K562 (cell line): ENCODE data around the gene PTPRF. TPM values are rescaled to one million over a fixed set of nuclear protein-coding genes. Genes with fewer than 3 reads are reported as not detected.

Source experiments
- ASH1L ChIP-seq: fragments of 450-650 bp; IDR thresholded peaks from 2 replicates; pipeline ENCODE4 v1.6.1; 2018; ENCODE audit warnings: borderline replicate concordance, mild to moderate bottlenecking, low read depth; ENCODE audit not compliant: partially characterized antibody
- BRD4 ChIP-seq: fragments of 200-600 bp; sonication (generic); IDR thresholded peaks from 2 replicates; pipeline ENCODE4 v1.6.1; 2017; ENCODE audit warnings: inconsistent platforms
- GATA2 ChIP-seq: sonication (generic); formaldehyde crosslinking; IDR thresholded peaks from 2 replicates; pipeline ENCODE4 v1.4.0; 2020; ENCODE audit warnings: mild to moderate bottlenecking, missing genetic modification reagents
- JUN ChIP-seq, 2 experiments: sonication (generic) in 1 of 2; formaldehyde crosslinking in 1 of 2; IDR thresholded peaks; 2 replicates each; pipeline versions ENCODE4 v1.6.1 to v1.8.0; 2012 to 2022; ENCODE audit warnings: borderline replicate concordance in 2 of 2, mild to moderate bottlenecking in 2 of 2, improper control_type of control experiment in 1 of 2, low read depth in 1 of 2, low read length in 1 of 2, missing genetic modification reagents in 1 of 2
- MCM7 ChIP-seq, 2 experiments: fragments of 450-650 bp; IDR thresholded peaks; 2 replicates each; pipeline ENCODE4 v1.6.1; 2016 to 2018
- MXI1 ChIP-seq: IDR thresholded peaks from 2 replicates; pipeline ENCODE4 v1.6.1; 2011; ENCODE audit warnings: low read depth, mild to moderate bottlenecking, improper control_type of control experiment, low read length
- NCOA6 ChIP-seq: fragments of 450-650 bp; IDR thresholded peaks from 2 replicates; pipeline ENCODE4 v1.6.1; 2017; ENCODE audit warnings: mild to moderate bottlenecking
- NR2C2 ChIP-seq, 2 experiments: fragments of 200-800 bp in 1 of 2; sonication (Bioruptor generic) in 1 of 2; sonication (generic) in 1 of 2; formaldehyde crosslinking in 1 of 2; IDR thresholded peaks; 2 replicates each; pipeline versions ENCODE4 v1.6.1 to v1.8.0; 2016 to 2022; ENCODE audit warnings: mild to moderate bottlenecking in 1 of 2, missing compliant biosample characterization in 1 of 2, missing genetic modification characterization in 1 of 2, missing genetic modification reagents in 1 of 2
- PBX2 ChIP-seq, 2 experiments: IDR thresholded peaks in 1 of 2; conservative IDR thresholded peaks in 1 of 2; 2 replicates each; pipeline ENCODE4 v1.6.1; 2016; ENCODE audit warnings: low read depth in 2 of 2, mild to moderate bottlenecking in 1 of 2, missing compliant biosample characterization in 1 of 2, missing genetic modification characterization in 1 of 2, moderate library complexity in 1 of 2
- PHF8 ChIP-seq: fragments of 200-600 bp; sonication (generic); IDR thresholded peaks from 2 replicates; pipeline ENCODE4 v1.6.1; 2012; ENCODE audit warnings: mixed run types, mild to moderate bottlenecking, inconsistent platforms, low read length, moderate library complexity, borderline replicate concordance
- POLR2B ChIP-seq: fragments of 450-650 bp; IDR thresholded peaks from 2 replicates; pipeline ENCODE4 v1.6.1; 2018; ENCODE audit warnings: low read depth; ENCODE audit not compliant: partially characterized antibody
- SUPT5H ChIP-seq: fragments of 450-650 bp; IDR thresholded peaks from 2 replicates; pipeline ENCODE4 v1.6.1; 2016
- TOE1 ChIP-seq, 2 experiments: fragments of 450-650 bp in 1 of 2; sonication (generic) in 1 of 2; formaldehyde crosslinking in 1 of 2; IDR thresholded peaks; 2 replicates each; pipeline versions ENCODE4 v1.7.1 to v1.8.0; 2016 to 2022; ENCODE audit warnings: borderline replicate concordance in 2 of 2, mild to moderate bottlenecking in 2 of 2, antibody characterized with exemption in 1 of 2, inconsistent platforms in 1 of 2, low read depth in 1 of 2, missing genetic modification reagents in 1 of 2, moderate library complexity in 1 of 2
- polyA plus RNA-seq, 8 experiments: library from polyadenylated mRNA; depleted of rRNA in 4 of 8; stranded (reverse) in 5 of 8; unstranded in 3 of 8; fragments of >200 nt; fragmentation: Nextera tagmentation in 2 of 8; fragmentation: Illumina TruSeq in 1 of 8; extraction: Ambion mirVana in 2 of 8; extraction: Trizol in 1 of 8; gene quantifications; 2 replicates each; pipeline versions ENCODE4 v1.2.1 to v1.2.3, GENCODE V29; 2011 to 2014; ENCODE audit warnings: inconsistent platforms in 1 of 8, missing spikeins in 1 of 8
- total RNA-seq, 7 experiments: library from RNA; depleted of rRNA in 6 of 7; stranded (reverse); fragments of >200 nt in 6 of 7; fragmentation: Illumina TruSeq in 2 of 7; extraction: Trizol in 2 of 7; gene quantifications; 2 replicates each; pipeline versions ENCODE4 v1.2.1 to v1.2.3, GENCODE V29; 2011 to 2021; ENCODE audit warnings: low replicate concordance in 1 of 7
- TF ChIP-seq, protein P1 (sequence below): sonication (generic); formaldehyde crosslinking; IDR thresholded peaks from 2 replicates; pipeline ENCODE4 v1.8.0; 2022; ENCODE audit warnings: mild to moderate bottlenecking, missing genetic modification reagents
- TF ChIP-seq, protein P2 (sequence below): sonication (generic); formaldehyde crosslinking; IDR thresholded peaks from 2 replicates; pipeline ENCODE4 v1.8.1; 2023; ENCODE audit warnings: mild to moderate bottlenecking, missing genetic modification reagents
- TF ChIP-seq, protein P3 (sequence below): sonication (generic); formaldehyde crosslinking; IDR thresholded peaks from 2 replicates; pipeline ENCODE4 v1.8.0; 2023; ENCODE audit warnings: mild to moderate bottlenecking, missing genetic modification reagents

PTPRF gene
- total and polyA plus RNA-seq, 9 of the 15 experiments (the other 6 are each of a cell fraction or from before 2014, with no cell fraction given): 0.13 to 4.3 (median 1.1) TPM

- TF ChIP-seq, protein P1, sequence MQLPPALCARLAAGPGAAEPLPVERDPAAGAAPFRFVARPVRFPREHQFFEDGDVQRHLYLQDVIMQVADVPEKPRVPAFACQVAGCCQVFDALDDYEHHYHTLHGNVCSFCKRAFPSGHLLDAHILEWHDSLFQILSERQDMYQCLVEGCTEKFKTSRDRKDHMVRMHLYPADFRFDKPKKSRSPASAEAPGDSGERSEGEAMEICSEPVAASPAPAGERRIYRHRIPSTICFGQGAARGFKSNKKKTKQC (CRISPR knock-in tag): no peak
- no peak for TF ChIP-seq PBX2 (CRISPR knock-in tag; IDR thresholded peaks at IDR 0.05; ENCODE audit: low read depth)
- TF ChIP-seq PBX2 (tag; conservative IDR thresholded peaks at IDR 0.05; ENCODE audit: low read depth): no peak
- no peak for TF ChIP-seq POLR2B
- no peak for TF ChIP-seq ASH1L
- TF ChIP-seq BRD4: no peak
- TF ChIP-seq MXI1: no peak
- TF ChIP-seq, protein P2, sequence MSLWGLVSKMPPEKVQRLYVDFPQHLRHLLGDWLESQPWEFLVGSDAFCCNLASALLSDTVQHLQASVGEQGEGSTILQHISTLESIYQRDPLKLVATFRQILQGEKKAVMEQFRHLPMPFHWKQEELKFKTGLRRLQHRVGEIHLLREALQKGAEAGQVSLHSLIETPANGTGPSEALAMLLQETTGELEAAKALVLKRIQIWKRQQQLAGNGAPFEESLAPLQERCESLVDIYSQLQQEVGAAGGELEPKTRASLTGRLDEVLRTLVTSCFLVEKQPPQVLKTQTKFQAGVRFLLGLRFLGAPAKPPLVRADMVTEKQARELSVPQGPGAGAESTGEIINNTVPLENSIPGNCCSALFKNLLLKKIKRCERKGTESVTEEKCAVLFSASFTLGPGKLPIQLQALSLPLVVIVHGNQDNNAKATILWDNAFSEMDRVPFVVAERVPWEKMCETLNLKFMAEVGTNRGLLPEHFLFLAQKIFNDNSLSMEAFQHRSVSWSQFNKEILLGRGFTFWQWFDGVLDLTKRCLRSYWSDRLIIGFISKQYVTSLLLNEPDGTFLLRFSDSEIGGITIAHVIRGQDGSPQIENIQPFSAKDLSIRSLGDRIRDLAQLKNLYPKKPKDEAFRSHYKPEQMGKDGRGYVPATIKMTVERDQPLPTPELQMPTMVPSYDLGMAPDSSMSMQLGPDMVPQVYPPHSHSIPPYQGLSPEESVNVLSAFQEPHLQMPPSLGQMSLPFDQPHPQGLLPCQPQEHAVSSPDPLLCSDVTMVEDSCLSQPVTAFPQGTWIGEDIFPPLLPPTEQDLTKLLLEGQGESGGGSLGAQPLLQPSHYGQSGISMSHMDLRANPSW (CRISPR knock-in tag): no peak
- TF ChIP-seq TOE1 (IDR thresholded peaks at IDR 0.05; ENCODE audit: borderline replicate concordance): no peak
- no peak for TF ChIP-seq TOE1 (CRISPR knock-in tag; IDR thresholded peaks at IDR 0.05; ENCODE audit: borderline replicate concordance, low read depth)
- TF ChIP-seq SUPT5H: no peak
- TF ChIP-seq NR2C2 (CRISPR knock-in tag; IDR thresholded peaks at IDR 0.05): no peak
- no peak for TF ChIP-seq NR2C2 (tag; IDR thresholded peaks at IDR 0.05)
- no peak for TF ChIP-seq JUN (IDR thresholded peaks at IDR 0.05; ENCODE audit: borderline replicate concordance, low read depth, low read length)
- TF ChIP-seq JUN (CRISPR knock-in tag; IDR thresholded peaks at IDR 0.05; ENCODE audit: borderline replicate concordance): no peak
- TF ChIP-seq, protein P3, sequence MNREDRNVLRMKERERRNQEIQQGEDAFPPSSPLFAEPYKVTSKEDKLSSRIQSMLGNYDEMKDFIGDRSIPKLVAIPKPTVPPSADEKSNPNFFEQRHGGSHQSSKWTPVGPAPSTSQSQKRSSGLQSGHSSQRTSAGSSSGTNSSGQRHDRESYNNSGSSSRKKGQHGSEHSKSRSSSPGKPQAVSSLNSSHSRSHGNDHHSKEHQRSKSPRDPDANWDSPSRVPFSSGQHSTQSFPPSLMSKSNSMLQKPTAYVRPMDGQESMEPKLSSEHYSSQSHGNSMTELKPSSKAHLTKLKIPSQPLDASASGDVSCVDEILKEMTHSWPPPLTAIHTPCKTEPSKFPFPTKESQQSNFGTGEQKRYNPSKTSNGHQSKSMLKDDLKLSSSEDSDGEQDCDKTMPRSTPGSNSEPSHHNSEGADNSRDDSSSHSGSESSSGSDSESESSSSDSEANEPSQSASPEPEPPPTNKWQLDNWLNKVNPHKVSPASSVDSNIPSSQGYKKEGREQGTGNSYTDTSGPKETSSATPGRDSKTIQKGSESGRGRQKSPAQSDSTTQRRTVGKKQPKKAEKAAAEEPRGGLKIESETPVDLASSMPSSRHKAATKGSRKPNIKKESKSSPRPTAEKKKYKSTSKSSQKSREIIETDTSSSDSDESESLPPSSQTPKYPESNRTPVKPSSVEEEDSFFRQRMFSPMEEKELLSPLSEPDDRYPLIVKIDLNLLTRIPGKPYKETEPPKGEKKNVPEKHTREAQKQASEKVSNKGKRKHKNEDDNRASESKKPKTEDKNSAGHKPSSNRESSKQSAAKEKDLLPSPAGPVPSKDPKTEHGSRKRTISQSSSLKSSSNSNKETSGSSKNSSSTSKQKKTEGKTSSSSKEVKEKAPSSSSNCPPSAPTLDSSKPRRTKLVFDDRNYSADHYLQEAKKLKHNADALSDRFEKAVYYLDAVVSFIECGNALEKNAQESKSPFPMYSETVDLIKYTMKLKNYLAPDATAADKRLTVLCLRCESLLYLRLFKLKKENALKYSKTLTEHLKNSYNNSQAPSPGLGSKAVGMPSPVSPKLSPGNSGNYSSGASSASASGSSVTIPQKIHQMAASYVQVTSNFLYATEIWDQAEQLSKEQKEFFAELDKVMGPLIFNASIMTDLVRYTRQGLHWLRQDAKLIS (CRISPR knock-in tag): no peak
- peak; percentile 19; the same call in 1 of the 2 replicates for TF ChIP-seq GATA2 (CRISPR knock-in tag)
- TF ChIP-seq PHF8: peak; percentile 51; the same call in 1 of the 2 replicates
- no peak for TF ChIP-seq NCOA6
- TF ChIP-seq MCM7 (IDR thresholded peaks at IDR 0.05): 0 out of 4 replicates have a peak, but pooled peaks of 1 of the 2 experiments have one; percentile 30
Measured at GRCh38 chr1:43530483-43531106, at the start of gene PTPRF (continued).
